Measurements from ENCODE around the gene PLA2G4A. TPM values are rescaled to one million over a fixed set of nuclear protein-coding genes. Genes with fewer than 3 reads are reported as not detected.

Gene PLA2G4A
- total RNA-seq, 1 donor from 2014 or later: 0.10 TPM

DNA sequence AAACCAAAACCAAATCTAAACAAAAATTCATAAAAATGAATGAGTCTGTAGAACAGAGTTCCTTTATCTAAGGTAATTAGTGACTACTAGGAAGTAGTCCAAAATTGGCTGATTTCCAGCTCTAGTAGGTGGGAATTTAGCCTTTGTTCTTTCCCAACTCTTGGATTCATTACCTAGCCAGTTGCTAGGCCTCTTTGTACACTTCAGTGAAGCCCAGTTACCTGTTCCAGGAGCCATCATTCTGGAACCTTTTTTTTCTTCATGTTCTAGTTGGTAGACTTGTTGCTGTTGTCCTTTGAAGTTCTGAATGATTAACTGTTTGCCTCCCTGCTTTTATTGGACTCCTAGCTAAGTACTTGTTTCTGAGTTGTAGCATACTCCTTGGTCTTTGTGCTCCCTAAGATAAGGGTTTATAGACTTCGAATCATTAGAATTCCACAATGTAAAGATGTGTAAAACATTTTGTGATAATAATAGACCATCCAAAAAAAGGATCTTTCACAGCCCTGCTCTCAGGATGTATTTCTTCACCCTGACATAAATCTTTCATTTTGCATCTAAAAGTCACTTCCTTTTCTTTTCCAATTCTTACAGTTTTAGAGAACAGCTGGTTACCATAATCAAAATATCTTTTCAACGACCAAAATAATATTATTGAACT lies 9.8 kb downstream of the PLA2G4A start:
- H3K9me3 Mint-ChIP-seq (ENCODE audit: low read depth): no peaks in the 10 kb centered on the region
- peaks cover 8% of the 10 kb centered on the region for H3K27me3 Mint-ChIP-seq (ENCODE audit: low read depth)
- no peaks in the 10 kb centered on the region for H3K4me1 Mint-ChIP-seq (ENCODE audit: low read depth)
- H3K27ac Mint-ChIP-seq (ENCODE audit: unreplicated experiment): no peak overlapping the region
- H3K4me3 Mint-ChIP-seq (ENCODE audit: unreplicated experiment): no peak overlapping the region
- H3K36me3 Mint-ChIP-seq (ENCODE audit: low read depth): peaks cover 4% of the 10 kb centered on the region
- no peak for DNase-seq (ENCODE audit: low spot score)
- TF ChIP-seq, protein P1, sequence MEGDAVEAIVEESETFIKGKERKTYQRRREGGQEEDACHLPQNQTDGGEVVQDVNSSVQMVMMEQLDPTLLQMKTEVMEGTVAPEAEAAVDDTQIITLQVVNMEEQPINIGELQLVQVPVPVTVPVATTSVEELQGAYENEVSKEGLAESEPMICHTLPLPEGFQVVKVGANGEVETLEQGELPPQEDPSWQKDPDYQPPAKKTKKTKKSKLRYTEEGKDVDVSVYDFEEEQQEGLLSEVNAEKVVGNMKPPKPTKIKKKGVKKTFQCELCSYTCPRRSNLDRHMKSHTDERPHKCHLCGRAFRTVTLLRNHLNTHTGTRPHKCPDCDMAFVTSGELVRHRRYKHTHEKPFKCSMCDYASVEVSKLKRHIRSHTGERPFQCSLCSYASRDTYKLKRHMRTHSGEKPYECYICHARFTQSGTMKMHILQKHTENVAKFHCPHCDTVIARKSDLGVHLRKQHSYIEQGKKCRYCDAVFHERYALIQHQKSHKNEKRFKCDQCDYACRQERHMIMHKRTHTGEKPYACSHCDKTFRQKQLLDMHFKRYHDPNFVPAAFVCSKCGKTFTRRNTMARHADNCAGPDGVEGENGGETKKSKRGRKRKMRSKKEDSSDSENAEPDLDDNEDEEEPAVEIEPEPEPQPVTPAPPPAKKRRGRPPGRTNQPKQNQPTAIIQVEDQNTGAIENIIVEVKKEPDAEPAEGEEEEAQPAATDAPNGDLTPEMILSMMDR (IDR thresholded peaks at IDR 0.05): no peak

DNA sequence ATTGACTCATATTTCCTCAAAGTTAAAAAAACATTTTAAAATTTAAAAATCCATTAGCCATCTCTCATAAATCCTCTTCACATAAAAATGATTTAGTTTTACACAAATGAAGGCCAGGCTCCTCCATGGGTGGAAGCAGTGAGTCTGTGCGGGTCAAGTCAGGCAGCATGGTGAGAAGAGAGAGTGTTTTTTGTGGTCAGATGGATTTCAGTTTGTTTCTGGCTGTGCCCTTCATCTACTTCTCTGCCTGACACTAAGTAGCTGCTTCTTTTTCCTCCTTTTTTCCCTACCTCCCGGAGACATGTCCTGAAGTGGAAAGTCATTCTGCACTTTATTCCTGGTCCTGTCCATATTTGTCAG lies 10.3 kb downstream of the PLA2G4A start:
- Mint-ChIP-seq H3K36me3 (ENCODE audit: low read depth) (peaks cover 4% of the 10 kb centered on the region), H3K27me3 (ENCODE audit: low read depth) (peaks cover 8% of the 10 kb centered on the region), H3K27ac (ENCODE audit: unreplicated experiment) (no peak overlapping the region), H3K4me1 (ENCODE audit: low read depth) (no peaks in the 10 kb centered on the region), H3K4me3 (ENCODE audit: unreplicated experiment) (no peak overlapping the region), H3K9me3 (ENCODE audit: low read depth) (no peaks in the 10 kb centered on the region)
- DNase-seq (ENCODE audit: low spot score): no peak
- TF ChIP-seq, protein P1 (IDR thresholded peaks at IDR 0.05): no peak

DNA sequence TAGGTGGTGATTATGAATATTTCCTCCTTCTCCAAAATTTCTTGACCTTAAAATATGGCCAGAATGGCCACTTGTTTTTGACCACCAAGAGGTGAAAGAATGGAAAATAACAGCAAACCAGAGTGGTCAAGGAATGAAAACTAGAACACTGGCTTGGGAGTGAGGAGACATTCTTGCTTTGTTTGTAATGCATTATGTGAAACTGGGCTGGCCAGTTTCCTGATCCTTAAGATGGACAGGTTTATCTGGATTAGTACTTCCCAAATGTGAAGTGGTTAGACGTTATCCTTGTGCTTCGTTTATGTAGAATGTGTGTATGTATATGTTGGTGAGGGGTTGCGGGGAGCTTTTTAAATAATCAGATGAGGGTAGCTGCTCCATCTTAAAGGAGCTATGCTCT lies 12.8 kb downstream of the PLA2G4A start:
- TF ChIP-seq, protein P1 (IDR thresholded peaks at IDR 0.05): no peak
- peaks cover 8% of the 10 kb centered on the region for H3K27me3 Mint-ChIP-seq (ENCODE audit: low read depth)
- no peak for DNase-seq (ENCODE audit: low spot score)
- H3K4me1 Mint-ChIP-seq (ENCODE audit: low read depth): peaks cover 5% of the 10 kb centered on the region
- H3K27ac Mint-ChIP-seq (ENCODE audit: unreplicated experiment): no peak overlapping the region
- H3K4me3 Mint-ChIP-seq (ENCODE audit: unreplicated experiment): no peak overlapping the region
- H3K36me3 Mint-ChIP-seq (ENCODE audit: low read depth): peaks cover 4% of the 10 kb centered on the region
- no peaks in the 10 kb centered on the region for H3K9me3 Mint-ChIP-seq (ENCODE audit: low read depth)

DNA sequence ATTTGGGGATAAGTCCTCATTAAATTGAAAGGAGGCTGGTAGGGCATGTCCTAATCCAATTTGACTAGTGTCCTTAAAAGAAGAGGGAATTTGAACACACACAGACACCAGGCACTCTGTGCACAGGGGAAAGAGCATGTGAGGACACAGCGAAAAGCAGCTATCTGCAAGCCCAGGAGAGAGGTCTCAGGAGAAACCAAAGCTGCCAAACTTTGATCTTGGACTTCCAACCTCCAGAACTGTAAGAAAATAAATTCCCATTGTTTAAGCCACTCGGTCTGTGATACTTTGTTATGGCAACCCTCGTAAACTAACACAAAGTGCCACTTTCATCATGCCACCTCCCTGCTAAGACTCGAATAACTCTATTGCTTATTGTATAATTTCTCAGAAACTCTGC lies 13.8 kb downstream of the PLA2G4A start:
- Mint-ChIP-seq H3K4me1 (ENCODE audit: low read depth) (peaks cover 5% of the 10 kb centered on the region), H3K27ac (ENCODE audit: unreplicated experiment) (no peak overlapping the region), H3K27me3 (ENCODE audit: low read depth) (peaks cover 3% of the 10 kb centered on the region), H3K4me3 (ENCODE audit: unreplicated experiment) (no peak overlapping the region), H3K9me3 (ENCODE audit: low read depth) (no peaks in the 10 kb centered on the region), H3K36me3 (ENCODE audit: low read depth) (no peaks in the 10 kb centered on the region)
- TF ChIP-seq, protein P1 (IDR thresholded peaks at IDR 0.05): no peak
- no peak for DNase-seq (ENCODE audit: low spot score)

DNA sequence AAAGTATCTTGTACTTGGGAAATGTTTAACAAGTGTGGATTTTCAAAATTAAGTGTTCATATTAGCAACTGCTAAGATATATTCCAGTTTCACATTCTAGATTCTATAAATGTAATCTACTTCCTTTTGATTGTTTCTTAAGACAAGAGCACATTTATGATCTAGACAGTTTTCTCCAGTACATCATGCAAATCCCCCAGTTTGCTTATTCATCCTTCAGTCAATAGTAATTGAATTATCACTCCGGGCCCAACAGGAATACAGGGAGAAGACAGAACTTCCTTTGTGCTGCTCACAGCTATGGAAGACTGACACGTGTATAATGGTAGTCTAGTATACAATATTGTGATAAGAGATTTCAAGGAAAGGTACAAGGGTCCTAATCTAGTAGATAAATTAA lies 14.5 kb downstream of the PLA2G4A start:
- Mint-ChIP-seq H3K27ac (ENCODE audit: unreplicated experiment) (no peak overlapping the region), H3K4me3 (ENCODE audit: unreplicated experiment) (no peak overlapping the region), H3K36me3 (ENCODE audit: low read depth) (no peaks in the 10 kb centered on the region), H3K4me1 (ENCODE audit: low read depth) (peaks cover 5% of the 10 kb centered on the region), H3K27me3 (ENCODE audit: low read depth) (peaks cover 7% of the 10 kb centered on the region), H3K9me3 (ENCODE audit: low read depth) (no peaks in the 10 kb centered on the region)
- no peak for DNase-seq (ENCODE audit: low spot score)
- TF ChIP-seq, protein P1 (IDR thresholded peaks at IDR 0.05): no peak
